ENCODE results near the gene PANK2.
A peak's percentile ranks its signal among the peaks of the same experiment; 100 is the strongest.
"Not testable (repeated sequence)": the region's sequence is repeated elsewhere in the genome, so short reads cannot be mapped to it uniquely, and the experiment has no call there.

The PANK2 gene

GRCh38 chr20:3890999-3891929, 2.1 kb downstream of the PANK2 start:
- Histone ChIP-seq H3K27ac (peak overlapping the region; percentile 94 to 97), H3K4me1 (peaks cover 0 to 70% (median 44%) of the 10 kb centered on the region in 4 donors), H3K36me3 (no peaks in the 10 kb centered on the region), H3K4me3 (peak overlapping the region; percentile 95 to 100), H3K27me3 (no peaks in the 10 kb centered on the region), H3K9me3 (no peaks in the 10 kb centered on the region)
- intact Hi-C loops (cut with DNase I; ENCODE audit: low total_unique reads) = no loop called here
- DNase-seq = peak in 1 of 2 donors; percentile 16
- no peak for TF ChIP-seq CTCF (IDR thresholded peaks at IDR 0.05)

GRCh38 chr20:3894796-3895195, 5.6 kb downstream of the PANK2 start:
- H3K9me3 ChIP-seq = no peaks in the 10 kb centered on the region
- no peaks in the 10 kb centered on the region for H3K27me3 ChIP-seq
- H3K4me1 ChIP-seq = peaks cover 0 to 97% (median 59%) of the 10 kb centered on the region in 4 donors
- peak overlapping the region in 1 of 2 donors; percentile 62 for H3K27ac ChIP-seq
- no peak for DNase-seq
- no peak for TF ChIP-seq CTCF (IDR thresholded peaks at IDR 0.05)
- intact Hi-C loops (cut with DNase I; ENCODE audit: low total_unique reads) = no loop called here
- H3K4me3 ChIP-seq = no peak overlapping the region
- no peaks in the 10 kb centered on the region for H3K36me3 ChIP-seq

- no peaks in the 10 kb centered on the region for H3K36me3 ChIP-seq
- intact Hi-C loops (cut with DNase I; ENCODE audit: low total_unique reads) = no loop called here
- H3K27ac ChIP-seq = peak overlapping the region; percentile 26 to 30
- peaks cover 0 to 100% (median 62%) of the 10 kb centered on the region in 4 donors for H3K4me1 ChIP-seq
- H3K27me3 ChIP-seq = no peaks in the 10 kb centered on the region
- DNase-seq = no peak
- no peaks in the 10 kb centered on the region for H3K9me3 ChIP-seq
- no peak for TF ChIP-seq CTCF (IDR thresholded peaks at IDR 0.05)
- H3K4me3 ChIP-seq = no peak overlapping the region
Measured at GRCh38 chr20:3896302-3896701, 7.1 kb downstream of the PANK2 start.

GRCh38 chr20:3896853-3897583, 7.8 kb downstream of the PANK2 start:
- H3K36me3 ChIP-seq = no peaks in the 10 kb centered on the region
- intact Hi-C loops (cut with DNase I; ENCODE audit: low total_unique reads) = no loop called here
- H3K9me3 ChIP-seq = no peaks in the 10 kb centered on the region
- no peak overlapping the region for H3K4me3 ChIP-seq
- H3K27me3 ChIP-seq = no peaks in the 10 kb centered on the region
- TF ChIP-seq CTCF (IDR thresholded peaks at IDR 0.05) = no peak
- DNase-seq = peak in 1 of 2 donors; percentile 13
- H3K4me1 ChIP-seq = peaks cover 0 to 100% (median 61%) of the 10 kb centered on the region in 4 donors
- H3K27ac ChIP-seq = peak overlapping the region; percentile 26 to 30

GRCh38 chr20:3898181-3898580, 9.0 kb downstream of the PANK2 start:
- H3K4me1 ChIP-seq = peaks cover 0 to 98% (median 56%) of the 10 kb centered on the region in 4 donors
- H3K4me3 ChIP-seq; H3K36me3 ChIP-seq; intact Hi-C loops (cut with DNase I; ENCODE audit: low total_unique reads); H3K27me3 ChIP-seq; H3K9me3 ChIP-seq: not testable (repeated sequence)
- DNase-seq = peak in 1 of 2 donors; percentile 11
- peak overlapping the region; percentile 4 to 56 for H3K27ac ChIP-seq

GRCh38 chr20:3898639-3899038, 9.5 kb downstream of the PANK2 start:
- TF ChIP-seq CTCF (IDR thresholded peaks at IDR 0.05) = no peak
- H3K27me3 ChIP-seq = no peaks in the 10 kb centered on the region
- H3K36me3 ChIP-seq = no peaks in the 10 kb centered on the region
- no peaks in the 10 kb centered on the region for H3K9me3 ChIP-seq
- no peak for DNase-seq
- peak overlapping the region; percentile 4 to 56 for H3K27ac ChIP-seq
- no peak overlapping the region for H3K4me3 ChIP-seq
- intact Hi-C loops (cut with DNase I; ENCODE audit: low total_unique reads) = no loop called here
- peaks cover 0 to 98% (median 56%) of the 10 kb centered on the region in 4 donors for H3K4me1 ChIP-seq

Data from tibial artery (tissue), 4 donors.